Stimulated activated CD4-positive, alpha-beta T cell treated with anti-CD3 and anti-CD28 coated beads, Interleukin-2, amount 100 ng/mL, for 4 hours (primary cell): ENCODE measurements around the gene SDK1.

Experiments used
- DNase-seq: peaks from one replicate; pipeline ENCODE4 v3.0.0-alpha.2; 2020; ENCODE audit warnings: low read depth

Gene SDK1

GRCh38 chr7:3333861-3334260, 32.8 kb downstream of the SDK1 start:
- DNase-seq: no peak

- no peak for DNase-seq
These were observed 35.1 kb downstream of the SDK1 start for GRCh38 chr7:3336042-3336665.

GRCh38 chr7:3338161-3338560, 37.1 kb downstream of the SDK1 start:
- DNase-seq: no peak

- DNase-seq: no peak
These were observed 44.8 kb downstream of the SDK1 start for GRCh38 chr7:3345699-3346481.

GRCh38 chr7:3349126-3349525, 48.1 kb downstream of the SDK1 start:
- DNase-seq: no peak

- no peak for DNase-seq
These were observed 55.1 kb downstream of the SDK1 start for GRCh38 chr7:3356173-3356572.

- no peak for DNase-seq
These were observed 57.9 kb downstream of the SDK1 start for GRCh38 chr7:3358991-3359390.

GRCh38 chr7:3367261-3367660, 66.2 kb downstream of the SDK1 start:
- DNase-seq: no peak

- no peak for DNase-seq
These were observed 69.2 kb downstream of the SDK1 start for GRCh38 chr7:3370068-3370830.

- DNase-seq: no peak
These were observed 69.9 kb downstream of the SDK1 start for GRCh38 chr7:3370921-3371320.

GRCh38 chr7:3371601-3372000, 70.5 kb downstream of the SDK1 start:
- DNase-seq: no peak

- no peak for DNase-seq
These were observed 73.2 kb downstream of the SDK1 start for GRCh38 chr7:3374239-3374638.

GRCh38 chr7:3378390-3379150, 77.5 kb downstream of the SDK1 start:
- DNase-seq: no peak

- no peak for DNase-seq
These were observed 79.0 kb downstream of the SDK1 start for GRCh38 chr7:3380034-3380433.

- DNase-seq: no peak
These were observed 80.0 kb downstream of the SDK1 start for GRCh38 chr7:3380886-3381685.

- DNase-seq: no peak
These were observed 85.6 kb downstream of the SDK1 start for GRCh38 chr7:3386423-3387190.

- no peak for DNase-seq
These were observed 92.8 kb downstream of the SDK1 start for GRCh38 chr7:3393862-3394261.

GRCh38 chr7:3397324-3397723, 96.3 kb downstream of the SDK1 start:
- DNase-seq: no peak

GRCh38 chr7:3399858-3400257, 98.8 kb downstream of the SDK1 start:
- DNase-seq: no peak

GRCh38 chr7:3404501-3404900, 103.4 kb downstream of the SDK1 start:
- no peak for DNase-seq
